SK-N-SH (cell line): ENCODE results near the gene UBE3D. TPM values are rescaled to one million over a fixed set of nuclear protein-coding genes. Genes with fewer than 3 reads are reported as not detected.

Source experiments
- CTCF ChIA-PET: fragments of 300-600, 350-600 bp; formaldehyde crosslinking; extraction: SDS; loops from one replicate; lab custom pipeline; 2021; lab: Yijun Ruan, JAX
- POLR2A ChIA-PET: fragments of 350-600 bp; sonication (Branson Sonifier 250); formaldehyde crosslinking; extraction: SDS; loops from one replicate; lab custom pipeline; 2020; ENCODE audit warnings: antibody characterized with exemption, inconsistent platforms; lab: Yijun Ruan, JAX
- DNase-seq: peaks from one replicate; pipeline ENCODE4 v3.0.0; 2012
- H2AFZ ChIP-seq: fragments of 200-600 bp; sonication (generic); 2 replicates; pipeline ENCODE4 v1.8.1; 2016; ENCODE audit warnings: antibody characterized with exemption, mild to moderate bottlenecking, low read depth
- H3F3A ChIP-seq: fragments of 200-600 bp; sonication (generic); replicated peaks from 2 replicates; pipeline ENCODE3; 2016; ENCODE audit warnings: antibody characterized with exemption, mild to moderate bottlenecking; ENCODE audit not compliant: insufficient read depth
- H3K27ac ChIP-seq, 2 experiments: fragments of 200-500 bp in 1 of 2; fragments of 200-600 bp in 1 of 2; sonication (Bioruptor generic) in 1 of 2; sonication (generic), shearing (Covaris generic) in 1 of 2; 2 replicates each; pipeline versions ENCODE4 v1.5.1 to v1.6.1; 2014 to 2016; ENCODE audit warnings: low read depth in 2 of 2, inconsistent platforms in 1 of 2, low read length in 1 of 2, mild to moderate bottlenecking in 1 of 2, mixed read lengths in 1 of 2
- H3K27me3 ChIP-seq: fragments of 200-600 bp; sonication (generic), shearing (Covaris generic); 2 replicates; pipeline ENCODE4 v1.6.1; 2016; ENCODE audit warnings: mixed run types; ENCODE audit not compliant: insufficient read depth
- H3K36me3 ChIP-seq, 2 experiments: fragments of 200-500 bp in 1 of 2; fragments of 200-600 bp in 1 of 2; sonication (Bioruptor generic) in 1 of 2; sonication (generic) in 1 of 2; replicated peaks in 1 of 2; 2 replicates each; pipeline versions ENCODE3 to v1.5.1; 2014 to 2016; ENCODE audit warnings: low read length in 1 of 2, mild to moderate bottlenecking in 1 of 2; ENCODE audit not compliant: insufficient read depth in 2 of 2, control insufficient read depth in 1 of 2
- H3K4me1 ChIP-seq, 2 experiments: fragments of 200-500 bp in 1 of 2; fragments of 200-600 bp in 1 of 2; sonication (Bioruptor generic) in 1 of 2; sonication (generic), shearing (Covaris generic) in 1 of 2; 2 replicates each; pipeline versions ENCODE4 v1.5.1 to v1.6.1; 2014 to 2016; ENCODE audit warnings: low read depth in 1 of 2, low read length in 1 of 2, mixed run types in 1 of 2; ENCODE audit not compliant: insufficient read depth in 2 of 2, control insufficient read depth in 1 of 2
- H3K4me2 ChIP-seq: fragments of 200-600 bp; sonication (generic), shearing (Covaris generic); 2 replicates; pipeline ENCODE4 v1.6.1; 2017; ENCODE audit warnings: mixed run types
- H3K4me3 ChIP-seq, 2 experiments: fragments of 200-500 bp in 1 of 2; fragments of 200-600 bp in 1 of 2; sonication (Bioruptor generic) in 1 of 2; sonication (generic), shearing (Covaris generic) in 1 of 2; 2 replicates each; pipeline versions ENCODE4 v1.5.1 to v1.8.1; 2014 to 2016; ENCODE audit warnings: low read depth in 2 of 2, inconsistent platforms in 1 of 2, low read length in 1 of 2, mild to moderate bottlenecking in 1 of 2, mixed read lengths in 1 of 2, moderate library complexity in 1 of 2
- H3K79me2 ChIP-seq: fragments of 200-600 bp; sonication (generic); 2 replicates; pipeline ENCODE4 v1.8.1; 2017; ENCODE audit warnings: mild to moderate bottlenecking; ENCODE audit not compliant: insufficient read depth
- H3K9ac ChIP-seq: fragments of 200-600 bp; sonication (generic); 2 replicates; pipeline ENCODE4 v1.6.1; 2017; ENCODE audit warnings: mixed run types
- H3K9me2 ChIP-seq: fragments of 200-600 bp; sonication (generic); 2 replicates; pipeline ENCODE4 v1.6.1; 2017; ENCODE audit warnings: mixed run types
- H3K9me3 ChIP-seq: fragments of 200-600 bp; sonication (generic); 2 replicates; pipeline ENCODE4 v1.6.1; 2017; ENCODE audit warnings: mixed run types, mild to moderate bottlenecking, moderate library complexity
- H4K20me1 ChIP-seq: fragments of 200-600 bp; sonication (generic); 2 replicates; pipeline ENCODE4 v1.6.1; 2017; ENCODE audit warnings: mild to moderate bottlenecking, mixed run types; ENCODE audit not compliant: insufficient read depth
- CHD2 ChIP-seq: fragments of 150-350 bp; IDR thresholded peaks from 2 replicates; pipeline ENCODE4 v1.6.1; 2018; ENCODE audit warnings: low read length; ENCODE audit not compliant: partially characterized antibody
- EP300 ChIP-seq, 2 experiments: IDR thresholded peaks; 2 replicates each; pipeline versions ENCODE4 v1.4.0 to v1.6.1; 2012; ENCODE audit warnings: borderline replicate concordance in 1 of 2, low read depth in 1 of 2, low read length in 1 of 2
- EZH2phosphoT487 ChIP-seq: fragments of 200-600 bp; sonication (generic); IDR thresholded peaks from 2 replicates; pipeline ENCODE4 v1.6.1; 2017; ENCODE audit warnings: low read depth, mixed run types, mild to moderate bottlenecking, antibody characterized with exemption, moderate library complexity, borderline replicate concordance
- GABPA ChIP-seq: IDR thresholded peaks from 2 replicates; pipeline ENCODE4 v1.4.0; 2012; ENCODE audit warnings: low read depth, mild to moderate bottlenecking
- JUND ChIP-seq: IDR thresholded peaks from 2 replicates; pipeline ENCODE4 v1.4.0; 2012
- NRF1 ChIP-seq: IDR thresholded peaks from 2 replicates; pipeline ENCODE4 v1.6.1; 2012; ENCODE audit warnings: low read depth, mild to moderate bottlenecking, low read length
- POLR2AphosphoS5 ChIP-seq: IDR thresholded peaks from 2 replicates; pipeline ENCODE4 v1.6.1; 2012; ENCODE audit warnings: low read depth, low read length
- RFX5 ChIP-seq: IDR thresholded peaks from 2 replicates; pipeline ENCODE4 v1.6.1; 2012; ENCODE audit warnings: mild to moderate bottlenecking, improper control_type of control experiment, low read length
- RXRA ChIP-seq: IDR thresholded peaks from 2 replicates; pipeline ENCODE4 v1.4.0; 2012; ENCODE audit warnings: low read depth, mild to moderate bottlenecking, borderline replicate concordance
- SIN3A ChIP-seq: IDR thresholded peaks from 2 replicates; pipeline ENCODE4 v1.6.1; 2012; ENCODE audit warnings: low read depth, mild to moderate bottlenecking, low read length, moderate library complexity, borderline replicate concordance
- TCF12 ChIP-seq: IDR thresholded peaks from 2 replicates; pipeline ENCODE4 v1.4.0; 2012
- TEAD4 ChIP-seq: IDR thresholded peaks from 2 replicates; pipeline ENCODE4 v1.4.0; 2012; ENCODE audit warnings: mild to moderate bottlenecking, borderline replicate concordance; ENCODE audit not compliant: insufficient read depth
- WGBS: methylation state at CpG from one replicate; pipeline ENCODE4 v1.1.6; 2017; ENCODE audit warnings: low lambda C conversion rate; 5-methylcytosine and 5-hydroxymethylcytosine counted together
- polyA plus RNA-seq, 3 experiments: library from polyadenylated mRNA; depleted of rRNA; stranded (reverse); fragments of >200 nt; gene quantifications; 2 replicates each; pipeline ENCODE4 v1.2.3, GENCODE V29; 2012
- TF ChIP-seq, protein P1 (sequence below): IDR thresholded peaks from 2 replicates; pipeline ENCODE4; 2012
- TF ChIP-seq, protein P2 (sequence below): IDR thresholded peaks from 2 replicates; pipeline ENCODE4 v1.4.0; 2012; ENCODE audit warnings: low read depth, borderline replicate concordance
- TF ChIP-seq, protein P3 (sequence below): fragments of 200-600 bp; sonication (generic); IDR thresholded peaks from 2 replicates; pipeline ENCODE4 v1.6.1; 2017; ENCODE audit warnings: antibody characterized with exemption, mild to moderate bottlenecking, moderate library complexity

Gene UBE3D
- polyA plus RNA-seq, 1 of the 3 experiments (the other 2 are of a cell fraction), result 3.4 TPM

DNA sequence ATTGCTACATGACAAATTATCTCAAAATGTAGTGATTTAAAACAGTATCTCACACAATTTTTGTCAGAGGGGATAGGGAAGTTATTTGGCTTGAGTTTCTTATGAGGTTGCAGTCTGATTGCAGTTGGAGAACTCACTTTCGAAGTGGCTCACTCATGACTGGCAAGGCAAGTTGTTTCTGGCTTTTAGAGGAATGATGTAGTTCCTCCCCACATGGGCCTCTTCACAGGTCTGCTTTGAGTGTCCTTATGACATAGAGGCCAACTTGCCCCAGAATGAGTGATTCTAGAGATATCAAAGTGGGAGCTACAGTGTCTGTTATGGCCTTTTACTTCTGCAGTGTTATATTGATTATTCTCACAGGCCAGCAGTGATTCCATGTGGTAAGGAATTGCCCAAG lies 8.0 kb upstream of the UBE3D start (continued):
- TF ChIP-seq RXRA (no peak), CHD2 (no peak)

DNA sequence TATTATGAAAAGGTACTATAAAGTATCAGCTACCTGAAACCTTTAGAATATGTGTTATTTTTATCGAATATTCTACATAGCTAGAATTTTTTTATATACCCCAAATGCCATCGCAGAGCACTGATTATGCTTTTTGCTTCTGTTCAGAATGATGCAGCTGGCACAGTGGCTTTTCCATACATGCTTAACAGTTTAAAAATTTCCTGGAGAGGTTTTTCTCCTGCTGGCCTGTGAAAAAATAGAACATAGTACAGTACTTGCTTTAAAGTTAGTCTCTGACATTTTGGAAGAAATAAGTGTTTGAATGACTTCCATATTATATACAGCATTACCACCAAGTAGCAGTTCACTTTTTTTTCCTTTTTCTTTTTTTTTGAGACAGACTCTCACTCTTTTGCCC lies 7.1 kb upstream of the UBE3D start:
- Histone ChIP-seq H3K79me2 (peaks cover 27% of the 10 kb centered on the region), H2AFZ (no peak overlapping the region), H3K27ac (no peak overlapping the region), H3K4me3 (no peak overlapping the region), H3K9me2 (no peaks in the 10 kb centered on the region), H3K4me2 (no peak overlapping the region), H3K9me3 (no peaks in the 10 kb centered on the region), H3K36me3 (no peaks in the 10 kb centered on the region), H3K4me1 (peaks cover 0 to 21% of the 10 kb centered on the region in 2 experiments; a peak in 3 of 4 replicates), H4K20me1 (no peaks in the 10 kb centered on the region), H3F3A (no peaks in the 10 kb centered on the region), H3K9ac (no peak overlapping the region), H3K27me3 (no peaks in the 10 kb centered on the region)
- ChIA-PET CTCF (interaction anchor here (1.4 to 11.1 kb wide), 2 partner anchors 146 to 440 kb away, joined by 5 to 328 read pairs; partner anchors contain the start of gene PRSS35), POLR2A (no interaction called here)
- no peak for DNase-seq
- no peak for TF ChIP-seq JUND
- TF ChIP-seq, protein P1, sequence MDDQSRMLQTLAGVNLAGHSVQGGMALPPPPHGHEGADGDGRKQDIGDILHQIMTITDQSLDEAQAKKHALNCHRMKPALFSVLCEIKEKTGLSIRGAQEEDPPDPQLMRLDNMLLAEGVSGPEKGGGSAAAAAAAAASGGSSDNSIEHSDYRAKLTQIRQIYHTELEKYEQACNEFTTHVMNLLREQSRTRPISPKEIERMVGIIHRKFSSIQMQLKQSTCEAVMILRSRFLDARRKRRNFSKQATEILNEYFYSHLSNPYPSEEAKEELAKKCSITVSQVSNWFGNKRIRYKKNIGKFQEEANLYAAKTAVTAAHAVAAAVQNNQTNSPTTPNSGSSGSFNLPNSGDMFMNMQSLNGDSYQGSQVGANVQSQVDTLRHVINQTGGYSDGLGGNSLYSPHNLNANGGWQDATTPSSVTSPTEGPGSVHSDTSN, result no peak
- 95% methylated on average over 2 of the region's 2 CpGs for WGBS

DNA sequence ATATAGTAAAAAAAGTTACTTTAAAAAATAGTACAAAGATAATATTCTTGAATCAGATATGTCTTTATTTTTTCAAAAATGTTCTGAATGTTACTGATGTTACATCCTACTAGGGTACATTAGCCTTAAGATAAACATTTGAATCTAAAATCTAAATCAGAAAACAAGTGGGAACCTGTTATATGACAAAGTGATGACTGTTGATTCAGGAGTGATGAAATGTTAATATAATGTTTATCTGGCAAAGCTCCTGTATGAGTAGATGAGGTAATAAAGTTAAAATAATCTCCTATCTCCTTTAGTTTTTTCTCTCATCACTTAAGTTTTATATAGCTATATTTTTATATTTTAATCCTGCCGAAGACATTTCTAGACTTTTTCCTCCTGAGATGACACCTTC lies 6.1 kb upstream of the UBE3D start:
- 72% methylated on average over 1 of the region's 1 CpG for WGBS
- ChIA-PET CTCF (interaction anchor here (0.8 to 11.1 kb wide), 3 partner anchors 14 to 441 kb away, joined by 3 to 328 read pairs (median 5); partner anchors contain the start of gene PRSS35), POLR2A (no interaction called here)
- H3K27me3 ChIP-seq, result no peaks in the 10 kb centered on the region
- H3K36me3 ChIP-seq, result no peaks in the 10 kb centered on the region
- H3K79me2 ChIP-seq, result peaks cover 27% of the 10 kb centered on the region
- peaks cover 3% of the 10 kb centered on the region for H3F3A ChIP-seq
- no peak overlapping the region for H3K4me2 ChIP-seq
- peaks cover 0 to 21% of the 10 kb centered on the region in 2 experiments; a peak in 3 of 4 replicates for H3K4me1 ChIP-seq
- H4K20me1 ChIP-seq, result no peaks in the 10 kb centered on the region
- H3K4me3 ChIP-seq, result no peak overlapping the region
- H3K27ac ChIP-seq, result no peak overlapping the region
- TF ChIP-seq TCF12 (no peak), POLR2AphosphoS5 (no peak), EP300 (IDR thresholded peaks at IDR 0.05; ENCODE audit: borderline replicate concordance in 1 of 2, low read depth in 1 of 2, low read length in 1 of 2) (no peak), EZH2phosphoT487 (no peak), NRF1 (no peak), TEAD4 (no peak), SIN3A (no peak), RFX5 (no peak), GABPA (no peak)
- TF ChIP-seq, protein P2, sequence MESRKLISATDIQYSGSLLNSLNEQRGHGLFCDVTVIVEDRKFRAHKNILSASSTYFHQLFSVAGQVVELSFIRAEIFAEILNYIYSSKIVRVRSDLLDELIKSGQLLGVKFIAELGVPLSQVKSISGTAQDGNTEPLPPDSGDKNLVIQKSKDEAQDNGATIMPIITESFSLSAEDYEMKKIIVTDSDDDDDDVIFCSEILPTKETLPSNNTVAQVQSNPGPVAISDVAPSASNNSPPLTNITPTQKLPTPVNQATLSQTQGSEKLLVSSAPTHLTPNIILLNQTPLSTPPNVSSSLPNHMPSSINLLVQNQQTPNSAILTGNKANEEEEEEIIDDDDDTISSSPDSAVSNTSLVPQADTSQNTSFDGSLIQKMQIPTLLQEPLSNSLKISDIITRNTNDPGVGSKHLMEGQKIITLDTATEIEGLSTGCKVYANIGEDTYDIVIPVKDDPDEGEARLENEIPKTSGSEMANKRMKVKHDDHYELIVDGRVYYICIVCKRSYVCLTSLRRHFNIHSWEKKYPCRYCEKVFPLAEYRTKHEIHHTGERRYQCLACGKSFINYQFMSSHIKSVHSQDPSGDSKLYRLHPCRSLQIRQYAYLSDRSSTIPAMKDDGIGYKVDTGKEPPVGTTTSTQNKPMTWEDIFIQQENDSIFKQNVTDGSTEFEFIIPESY, result no peak
- TF ChIP-seq, protein P3, sequence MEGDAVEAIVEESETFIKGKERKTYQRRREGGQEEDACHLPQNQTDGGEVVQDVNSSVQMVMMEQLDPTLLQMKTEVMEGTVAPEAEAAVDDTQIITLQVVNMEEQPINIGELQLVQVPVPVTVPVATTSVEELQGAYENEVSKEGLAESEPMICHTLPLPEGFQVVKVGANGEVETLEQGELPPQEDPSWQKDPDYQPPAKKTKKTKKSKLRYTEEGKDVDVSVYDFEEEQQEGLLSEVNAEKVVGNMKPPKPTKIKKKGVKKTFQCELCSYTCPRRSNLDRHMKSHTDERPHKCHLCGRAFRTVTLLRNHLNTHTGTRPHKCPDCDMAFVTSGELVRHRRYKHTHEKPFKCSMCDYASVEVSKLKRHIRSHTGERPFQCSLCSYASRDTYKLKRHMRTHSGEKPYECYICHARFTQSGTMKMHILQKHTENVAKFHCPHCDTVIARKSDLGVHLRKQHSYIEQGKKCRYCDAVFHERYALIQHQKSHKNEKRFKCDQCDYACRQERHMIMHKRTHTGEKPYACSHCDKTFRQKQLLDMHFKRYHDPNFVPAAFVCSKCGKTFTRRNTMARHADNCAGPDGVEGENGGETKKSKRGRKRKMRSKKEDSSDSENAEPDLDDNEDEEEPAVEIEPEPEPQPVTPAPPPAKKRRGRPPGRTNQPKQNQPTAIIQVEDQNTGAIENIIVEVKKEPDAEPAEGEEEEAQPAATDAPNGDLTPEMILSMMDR, result no peak
- no peak overlapping the region for H2AFZ ChIP-seq
- H3K9me2 ChIP-seq, result no peaks in the 10 kb centered on the region
- no peak overlapping the region for H3K9ac ChIP-seq
- no peaks in the 10 kb centered on the region for H3K9me3 ChIP-seq
- no peak for DNase-seq
